SW480 (cell line): ENCODE results near the gene TFDP1.

Experiments
- DNase-seq: peaks from one replicate; pipeline ENCODE4 v3.0.0-alpha.2; 2016; ENCODE audit warnings: low spot score

Gene TFDP1

DNA sequence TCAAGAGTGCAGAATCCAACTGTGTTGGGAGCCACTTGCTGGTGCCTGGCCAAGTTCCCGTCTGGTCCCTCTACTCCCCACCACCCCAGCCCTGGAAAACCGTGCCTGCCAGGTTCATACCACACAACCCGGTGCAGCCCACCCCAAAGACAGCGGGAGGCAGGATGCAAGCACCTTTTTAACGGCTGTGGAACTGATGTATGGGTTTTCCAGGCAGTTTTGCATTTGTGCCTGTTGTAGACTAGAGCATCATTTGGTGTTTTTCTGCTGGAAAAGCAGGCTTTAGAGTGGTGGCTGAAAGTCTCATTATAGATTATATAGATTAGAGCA, 13.5 kb downstream of the TFDP1 start:
- no peak for DNase-seq

DNA sequence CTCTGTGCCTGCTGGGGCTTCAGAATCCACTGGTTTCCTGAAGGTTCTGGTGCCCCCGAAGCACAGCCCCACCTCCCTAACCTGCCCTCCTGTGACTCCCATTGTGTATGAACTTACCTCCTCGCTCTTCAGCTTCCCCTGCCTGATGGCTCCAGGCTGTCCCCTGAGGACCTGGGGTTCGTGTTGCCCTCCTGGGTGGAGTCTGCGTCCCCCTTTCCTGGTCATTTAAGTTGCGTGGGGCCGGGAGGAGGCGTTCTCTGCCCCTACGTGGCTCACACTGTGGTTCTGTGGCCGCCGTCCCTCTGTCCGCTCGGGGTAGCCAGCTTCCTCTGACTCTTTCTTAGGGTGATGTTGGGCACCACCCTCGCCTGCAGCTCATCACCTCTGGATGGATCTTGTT, 13.9 kb downstream of the TFDP1 start:
- DNase-seq = no peak

DNA sequence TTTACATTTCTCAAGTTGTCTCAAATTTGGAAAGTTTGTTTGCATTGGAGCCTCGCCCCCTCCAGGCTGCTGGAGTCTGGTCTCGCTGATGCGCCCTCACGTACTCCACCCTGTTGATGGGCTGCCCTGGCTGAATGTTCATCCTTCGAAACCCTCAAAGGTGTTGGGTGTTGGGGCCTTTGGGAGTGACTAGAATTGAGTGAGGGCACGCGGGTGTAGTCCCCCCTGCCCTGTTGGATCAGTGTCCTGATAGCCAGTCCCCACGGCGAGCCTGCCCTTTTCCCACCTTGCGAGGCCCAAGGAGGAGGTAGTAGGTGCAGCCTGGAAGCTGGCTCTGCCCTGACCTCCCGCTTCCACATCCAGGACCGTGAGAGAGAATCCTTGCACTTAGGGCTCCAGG, 14.8 kb downstream of the TFDP1 start:
- DNase-seq = no peak

DNA sequence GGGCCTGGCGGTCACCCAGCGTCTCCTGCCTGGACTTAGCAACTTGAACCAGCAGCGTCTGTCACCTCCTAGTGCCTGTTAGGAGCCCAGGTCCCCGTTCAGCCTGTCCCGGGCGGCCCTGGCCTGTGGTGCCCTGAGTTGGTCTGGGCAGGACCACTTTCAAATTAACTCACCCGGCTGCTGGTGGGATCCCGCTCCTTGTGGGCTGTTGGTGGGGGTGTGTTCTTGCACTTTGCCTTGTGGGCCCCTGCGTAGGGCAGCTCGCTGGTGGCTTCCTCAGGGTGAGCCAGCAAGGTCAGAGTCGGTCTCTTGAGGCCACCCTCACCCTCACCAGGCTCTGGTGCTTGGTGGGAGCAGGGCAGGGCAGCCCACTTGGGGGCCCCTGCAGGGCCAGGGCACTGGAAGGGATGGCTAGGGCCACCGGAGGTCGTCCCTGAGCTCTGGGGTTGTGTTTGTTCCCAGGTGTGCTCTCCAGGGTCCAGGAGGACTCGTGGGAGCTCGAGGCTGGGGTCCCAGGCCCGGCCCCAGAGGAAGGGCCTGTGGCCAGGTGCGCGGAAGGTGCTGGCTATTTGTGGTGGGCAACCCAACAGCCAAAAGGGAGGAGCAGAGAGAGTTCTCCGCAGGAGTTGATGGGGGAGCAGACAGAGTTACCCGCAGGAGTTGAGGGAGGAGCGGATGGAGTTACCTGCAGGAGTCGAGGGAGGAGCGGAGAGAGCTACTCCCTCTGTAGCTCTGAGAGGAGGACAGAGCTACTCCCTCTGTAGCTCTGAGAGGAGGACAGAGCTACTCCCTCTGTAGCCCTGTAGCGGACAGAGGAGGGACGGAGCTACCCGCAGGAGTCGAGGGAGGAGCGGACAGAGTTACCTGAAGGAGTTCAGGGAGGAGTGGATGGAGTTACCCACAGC, 16.9 kb downstream of the TFDP1 start:
- no peak for DNase-seq

DNA sequence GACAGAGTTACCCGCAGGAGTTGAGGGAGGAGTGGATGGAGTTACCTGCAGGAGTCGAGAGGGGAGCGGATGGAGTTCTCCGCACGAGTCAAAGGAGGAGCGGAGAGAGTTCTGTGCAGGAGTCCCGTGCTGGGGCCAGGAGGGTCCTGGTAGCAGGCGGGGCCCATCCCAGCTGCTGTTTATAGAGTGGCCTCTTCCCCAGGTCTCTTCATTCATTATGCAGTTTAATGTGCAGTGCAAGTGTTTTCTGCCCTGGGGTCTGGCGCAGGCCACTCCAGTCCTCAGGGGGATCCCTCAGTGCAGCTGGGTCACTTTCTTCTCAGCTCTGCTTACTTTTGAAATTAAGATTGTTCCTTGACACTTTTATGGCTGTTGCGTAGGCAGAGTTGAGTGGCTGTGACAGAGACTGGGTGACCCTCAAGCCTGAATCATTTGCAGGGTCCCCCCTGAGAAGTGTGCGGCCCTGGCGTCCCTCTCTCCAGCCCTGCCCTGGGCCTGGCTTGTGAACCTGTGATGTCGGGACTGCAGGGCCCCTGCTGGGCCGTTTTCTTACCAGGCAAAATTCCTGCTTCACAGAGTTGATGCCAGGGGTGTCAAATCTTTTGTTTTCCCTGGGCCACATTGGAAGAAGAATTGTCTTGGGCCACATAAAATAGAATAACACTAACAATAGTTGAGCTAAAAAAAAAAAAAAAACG, 17.9 kb downstream of the TFDP1 start:
- DNase-seq = no peak

DNA sequence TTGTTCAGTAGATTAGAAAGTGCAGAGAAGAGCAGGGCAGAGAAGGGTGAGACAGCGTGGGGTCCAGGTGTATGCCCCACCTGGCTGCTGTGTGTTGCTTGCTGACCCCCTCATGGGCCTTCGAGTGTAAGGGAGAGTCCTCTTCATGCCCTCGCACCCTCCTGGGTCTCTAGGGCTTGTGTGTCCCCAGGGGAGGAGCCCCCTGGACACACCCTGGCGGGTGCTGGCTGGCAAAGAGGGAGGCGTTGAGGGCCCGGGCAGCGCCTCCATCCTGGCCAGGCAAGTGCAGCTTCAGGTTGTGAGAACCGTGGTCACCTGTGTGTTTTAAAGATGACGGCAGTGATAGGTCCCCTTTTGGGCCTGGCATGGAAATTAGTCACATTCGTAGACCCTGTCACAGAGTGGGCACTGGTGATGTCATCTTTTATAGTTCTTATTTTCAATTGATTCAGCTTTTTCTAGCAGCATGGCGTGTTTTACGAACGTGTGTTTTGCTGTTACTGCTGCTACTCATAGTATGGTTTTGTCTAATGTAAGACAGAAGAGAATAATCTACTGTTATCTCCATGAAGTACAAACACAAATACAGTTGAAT, 18.7 kb downstream of the TFDP1 start:
- DNase-seq = no peak

DNA sequence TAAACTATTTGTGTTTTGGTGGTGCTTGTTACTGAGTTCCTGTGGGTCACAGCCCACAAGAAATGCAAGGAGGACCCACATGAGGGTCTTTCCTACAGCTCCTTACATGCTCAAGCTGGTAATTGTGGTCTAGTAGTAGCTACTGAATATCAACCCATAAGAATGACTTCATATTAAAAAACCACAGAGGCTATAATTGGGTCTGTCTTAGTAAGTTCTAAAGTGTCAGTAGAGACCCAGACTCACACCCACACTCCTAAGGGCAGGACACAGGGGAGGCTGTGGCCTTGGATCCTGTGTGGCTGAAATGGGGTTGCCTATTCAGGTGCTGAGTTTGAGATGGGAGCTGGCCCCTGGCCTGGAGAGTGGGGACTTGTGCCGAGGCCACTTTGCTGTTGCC, 19.6 kb downstream of the TFDP1 start:
- DNase-seq = no peak

DNA sequence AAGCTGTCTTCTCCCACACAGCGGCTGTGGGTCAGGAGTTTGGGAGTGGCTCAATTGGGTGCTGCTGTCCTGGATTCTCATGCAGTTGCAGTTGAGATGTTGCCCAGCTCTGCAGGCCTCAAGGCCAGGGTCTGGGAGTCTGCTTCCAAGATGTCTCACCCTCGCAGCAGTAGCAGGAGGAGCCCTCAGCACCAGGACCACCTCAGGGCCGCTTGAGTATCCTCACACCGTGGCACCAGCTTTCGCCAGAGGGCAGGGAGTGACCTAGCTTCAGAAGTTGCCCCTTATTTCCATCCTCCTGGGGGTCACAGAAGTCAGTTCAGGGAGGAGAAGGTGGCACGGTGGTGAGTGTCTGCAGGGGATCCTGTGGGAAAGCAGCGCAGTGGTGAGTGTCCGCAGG, 20.9 kb downstream of the TFDP1 start:
- DNase-seq = no peak

DNA sequence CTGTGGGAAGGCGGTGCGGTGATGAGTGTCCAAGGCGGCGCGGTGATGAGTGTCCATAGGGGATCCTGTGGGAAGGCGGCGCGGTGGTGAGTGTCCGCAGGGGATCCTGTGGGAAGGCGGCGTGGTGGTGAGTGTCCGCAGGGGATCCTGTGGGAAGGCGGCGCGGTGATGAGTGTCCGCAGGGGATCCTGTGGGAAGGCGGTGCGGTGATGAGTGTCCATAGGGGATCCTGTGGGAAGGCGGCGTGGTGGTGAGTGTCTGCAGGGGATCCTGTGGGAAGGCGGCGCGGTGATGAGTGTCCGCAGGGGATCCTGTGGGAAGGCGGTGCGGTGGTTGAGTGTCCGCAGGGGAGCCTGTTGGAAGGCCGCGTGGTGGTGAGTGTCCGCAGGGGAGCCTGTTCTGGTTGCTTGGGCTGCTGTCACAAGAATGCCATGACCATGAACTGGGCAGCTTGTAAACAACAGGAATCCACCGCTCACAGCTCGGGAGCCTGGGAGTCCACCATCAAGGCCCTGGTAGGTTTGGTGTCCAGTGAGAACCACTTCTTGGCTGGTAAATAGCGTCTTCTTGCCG, 21.4 kb downstream of the TFDP1 start:
- DNase-seq = no peak

DNA sequence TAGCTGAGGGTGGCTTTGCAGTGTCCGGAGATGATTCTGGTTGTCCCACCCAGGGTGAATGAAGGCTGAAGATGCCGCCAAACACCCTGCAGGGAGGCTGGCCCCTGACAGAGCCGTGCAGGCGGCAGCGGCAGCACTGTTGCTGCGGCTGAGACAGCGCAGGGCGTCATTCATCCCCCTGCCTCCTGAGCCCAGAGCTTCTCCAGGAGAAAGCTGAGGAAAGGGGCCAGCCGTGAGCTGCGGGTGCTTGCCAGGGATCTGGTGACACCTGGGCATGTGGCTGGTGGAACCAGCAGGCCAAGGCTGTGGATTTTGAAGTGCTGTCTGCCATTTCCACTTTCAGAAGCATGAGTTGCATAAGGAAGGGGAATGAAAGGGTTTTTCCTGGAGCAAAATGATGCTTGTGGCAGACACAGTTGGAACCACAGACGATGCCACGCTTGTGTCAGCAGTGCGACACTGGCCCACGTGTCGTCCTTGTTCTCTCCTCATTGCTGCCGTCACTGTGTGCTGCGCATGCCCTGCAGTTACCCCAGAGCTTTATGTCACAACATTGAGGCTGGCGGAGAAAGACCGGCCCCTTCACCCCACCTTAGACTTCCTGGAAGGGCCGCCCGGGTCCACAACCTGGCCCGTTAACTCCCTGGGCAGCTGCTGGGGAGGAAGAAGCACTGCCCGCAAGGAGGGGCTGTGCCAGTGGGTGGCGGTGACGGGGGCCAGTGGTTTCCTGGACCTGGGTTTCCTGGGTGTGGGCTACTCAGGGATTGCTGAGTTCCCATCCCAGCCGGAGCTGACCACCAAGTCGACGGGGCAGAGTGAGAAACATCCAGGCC, 22.7 kb downstream of the TFDP1 start:
- DNase-seq = no peak

DNA sequence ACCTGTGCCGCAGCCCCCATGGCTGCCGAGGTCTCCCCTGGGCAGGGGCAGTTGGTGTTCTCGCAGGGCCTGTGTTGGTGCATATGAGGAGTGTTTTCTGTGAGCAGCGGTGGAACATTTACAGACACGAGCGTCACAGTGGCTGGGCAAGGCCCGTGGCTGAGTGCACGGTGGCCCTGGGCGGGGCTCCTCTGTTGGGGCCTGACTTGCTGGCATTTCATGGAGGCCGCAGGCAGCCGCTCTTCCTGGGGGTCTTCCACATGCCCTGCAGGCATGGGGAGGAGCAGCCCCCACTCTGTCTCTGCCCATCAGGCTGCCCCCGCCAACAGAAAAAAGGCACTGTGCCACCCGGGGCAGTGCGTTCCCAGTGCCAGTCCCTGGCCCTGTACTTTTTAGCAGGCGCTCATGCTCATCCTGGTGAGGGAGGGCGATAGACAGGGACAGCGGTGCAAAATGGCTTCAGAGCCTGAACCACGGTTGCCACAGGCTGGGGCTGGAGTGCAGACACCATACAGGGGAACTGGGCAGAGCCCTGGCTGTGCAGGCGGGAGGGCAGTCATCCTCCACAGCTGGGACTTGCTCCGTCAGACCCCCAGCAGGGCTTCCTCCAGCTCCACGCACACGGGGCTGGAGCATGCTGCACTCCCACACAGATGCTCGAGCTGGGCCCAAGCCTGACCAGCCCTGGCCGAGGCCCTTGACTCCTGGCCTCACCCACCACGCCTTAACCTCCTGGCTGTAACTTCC, 23.5 kb downstream of the TFDP1 start:
- DNase-seq = no peak

DNA sequence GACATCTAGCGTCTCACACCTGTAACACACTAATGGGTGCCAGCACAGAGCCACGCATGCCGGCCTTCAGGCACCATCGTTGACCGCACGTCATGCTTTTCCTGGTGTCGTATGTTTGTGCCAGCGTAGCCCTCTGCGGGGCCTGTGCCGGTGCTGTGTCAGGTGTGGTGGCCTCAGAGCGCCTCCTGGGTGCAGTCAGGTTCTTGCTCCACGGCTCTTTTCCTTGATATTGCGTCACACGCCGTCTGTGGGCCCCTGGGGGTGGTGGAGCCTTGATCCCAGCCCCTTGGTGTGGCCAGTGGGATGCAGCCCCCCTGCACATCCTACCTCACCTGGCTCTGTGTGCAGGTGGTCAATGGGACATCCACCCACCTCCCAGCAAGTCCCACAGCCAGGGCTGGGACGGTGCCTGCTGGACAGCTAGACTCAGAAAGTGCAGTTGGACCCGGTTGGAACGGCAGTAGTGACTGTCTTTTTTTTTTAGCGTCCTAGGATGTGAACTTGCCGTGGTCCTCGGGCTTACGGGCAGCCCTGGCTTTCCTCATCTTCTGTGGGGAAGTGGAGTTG, 24.5 kb downstream of the TFDP1 start:
- DNase-seq = no peak

DNA sequence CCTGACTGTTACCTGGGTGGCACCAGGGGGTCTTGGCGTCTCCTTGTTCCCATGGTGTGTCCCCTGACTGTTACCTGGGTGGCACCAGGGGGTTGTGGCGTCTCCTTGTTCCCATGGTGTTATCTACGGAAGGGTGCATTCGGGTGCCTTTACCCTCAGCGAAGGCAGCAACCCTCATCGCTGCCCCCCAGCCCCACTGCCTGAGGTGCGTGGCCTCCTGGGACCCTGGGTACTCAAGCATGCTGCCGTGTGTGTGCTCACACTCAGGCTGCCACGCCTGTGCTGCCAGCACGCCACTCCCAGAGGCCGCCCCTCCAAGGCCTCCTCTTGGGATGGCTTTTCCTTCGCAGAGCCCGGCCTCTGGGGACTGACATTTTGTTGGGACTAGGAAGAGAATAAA, 25.1 kb downstream of the TFDP1 start:
- DNase-seq = no peak

DNA sequence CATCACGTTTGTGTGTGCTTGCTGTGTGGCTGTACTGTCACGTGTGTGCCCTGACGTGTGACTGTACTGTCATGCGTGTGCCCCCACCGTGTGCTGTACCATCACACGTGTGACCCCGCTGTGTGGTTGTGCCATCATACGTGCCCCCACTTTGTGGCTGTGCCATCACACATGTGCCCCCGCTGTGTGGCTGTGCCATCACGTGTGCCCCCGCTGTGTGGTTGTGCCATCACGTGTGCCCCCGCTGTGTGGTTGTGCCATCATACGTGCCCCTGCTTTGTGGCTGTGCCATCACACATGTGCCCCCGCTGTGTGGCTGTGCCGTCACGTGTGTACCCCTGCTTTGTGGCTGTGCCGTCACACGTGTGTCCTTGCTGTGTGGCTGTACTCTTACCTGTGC, 25.7 kb downstream of the TFDP1 start:
- no peak for DNase-seq

DNA sequence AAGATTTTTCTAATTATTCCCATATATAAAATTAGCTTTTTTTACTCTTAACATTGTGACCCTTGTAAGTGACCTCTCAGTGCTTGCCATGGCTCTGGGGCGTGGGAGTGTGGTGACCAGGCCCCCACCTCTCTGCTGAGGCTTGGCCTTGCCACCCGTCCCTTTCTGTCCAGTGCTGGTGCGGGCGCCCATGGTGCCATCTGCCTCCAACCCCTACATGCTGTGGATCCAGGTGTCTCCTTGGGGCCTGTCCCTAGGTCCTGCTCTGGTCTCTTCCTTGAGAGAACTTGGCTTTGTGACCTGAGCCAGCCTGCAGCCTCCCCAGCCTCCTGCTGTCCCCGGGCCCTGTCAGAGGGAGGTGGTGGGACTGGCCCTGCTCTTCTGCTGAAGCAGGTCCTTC, 27.4 kb downstream of the TFDP1 start:
- no peak for DNase-seq

DNA sequence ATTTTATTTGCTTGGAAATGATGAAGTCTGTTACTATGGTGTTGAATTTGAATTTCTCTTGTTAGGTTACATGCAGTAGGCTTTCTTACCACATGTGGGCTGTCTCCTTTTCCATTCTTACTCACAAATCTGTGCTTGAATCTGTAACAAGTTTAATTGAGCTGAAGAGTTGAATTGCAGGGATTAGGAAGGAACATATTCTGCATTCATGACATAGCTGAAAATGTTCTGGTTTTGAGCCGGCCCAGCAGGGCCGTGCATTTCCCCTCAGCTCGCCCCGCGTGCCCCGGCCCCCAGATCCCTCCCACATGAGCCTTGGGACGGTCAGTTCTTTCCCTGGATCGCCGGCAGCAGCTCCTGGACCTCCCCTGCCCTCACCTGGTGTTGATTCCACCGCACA, 28.1 kb downstream of the TFDP1 start:
- no peak for DNase-seq

DNA sequence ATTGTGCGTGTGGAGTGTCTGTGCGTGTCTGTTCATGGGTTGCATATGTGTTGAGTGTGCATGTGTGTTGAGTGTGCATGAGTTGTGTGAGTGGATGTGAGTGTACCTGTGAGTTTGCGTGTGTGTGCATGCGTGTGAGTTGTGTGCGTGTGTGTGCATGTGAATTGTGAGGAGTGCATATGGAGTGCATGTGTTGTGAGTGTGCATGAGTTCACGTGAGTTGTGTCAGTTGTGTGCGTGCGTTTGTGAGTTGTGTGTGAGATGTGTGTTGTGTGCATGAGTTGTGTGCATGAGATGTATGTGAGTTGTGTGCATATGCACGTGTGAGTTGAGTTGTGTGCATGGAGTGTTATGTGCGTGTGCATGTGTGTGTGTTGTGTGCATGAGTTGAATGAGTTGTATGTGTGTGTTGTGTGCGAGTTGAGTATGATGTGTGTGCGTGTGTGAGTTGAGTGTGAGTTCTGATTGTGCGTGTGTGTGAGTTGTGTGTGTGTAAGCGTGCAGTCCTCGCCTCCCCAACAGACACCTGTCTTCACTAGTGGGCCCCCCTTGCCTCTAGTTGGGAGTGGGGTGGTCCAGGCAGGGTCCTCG, 29.3 kb downstream of the TFDP1 start:
- no peak for DNase-seq

DNA sequence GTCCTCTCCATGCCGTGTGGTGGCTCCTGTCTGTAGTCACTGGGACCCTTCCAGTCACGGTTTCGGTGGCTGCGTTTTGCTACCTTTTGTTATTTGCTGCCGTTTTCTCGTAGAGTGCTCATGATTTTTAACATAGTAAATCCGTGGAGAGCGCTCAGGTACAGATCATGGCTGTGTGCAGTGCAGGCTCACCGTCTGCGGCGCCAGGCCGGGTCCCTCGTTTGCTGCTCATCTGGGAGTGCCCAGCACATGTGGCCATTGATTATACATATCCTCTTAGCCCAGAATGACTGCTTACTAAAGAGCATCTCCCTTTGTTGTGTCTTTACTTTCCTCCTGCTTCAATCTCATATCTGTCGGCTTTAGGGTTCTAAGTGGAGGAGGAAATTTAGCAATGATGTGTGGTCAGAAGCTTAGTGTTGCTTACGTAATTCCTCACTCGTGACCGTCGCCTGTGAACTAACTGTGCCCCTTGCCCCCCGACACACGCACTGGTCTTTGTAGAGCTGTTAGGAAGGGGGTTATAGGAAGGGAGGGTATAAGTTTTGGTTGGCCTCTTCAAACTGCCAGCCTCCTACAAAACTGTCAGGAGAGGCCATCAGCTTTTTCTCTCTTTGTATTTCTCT, 31.8 kb downstream of the TFDP1 start:
- DNase-seq = no peak

DNA sequence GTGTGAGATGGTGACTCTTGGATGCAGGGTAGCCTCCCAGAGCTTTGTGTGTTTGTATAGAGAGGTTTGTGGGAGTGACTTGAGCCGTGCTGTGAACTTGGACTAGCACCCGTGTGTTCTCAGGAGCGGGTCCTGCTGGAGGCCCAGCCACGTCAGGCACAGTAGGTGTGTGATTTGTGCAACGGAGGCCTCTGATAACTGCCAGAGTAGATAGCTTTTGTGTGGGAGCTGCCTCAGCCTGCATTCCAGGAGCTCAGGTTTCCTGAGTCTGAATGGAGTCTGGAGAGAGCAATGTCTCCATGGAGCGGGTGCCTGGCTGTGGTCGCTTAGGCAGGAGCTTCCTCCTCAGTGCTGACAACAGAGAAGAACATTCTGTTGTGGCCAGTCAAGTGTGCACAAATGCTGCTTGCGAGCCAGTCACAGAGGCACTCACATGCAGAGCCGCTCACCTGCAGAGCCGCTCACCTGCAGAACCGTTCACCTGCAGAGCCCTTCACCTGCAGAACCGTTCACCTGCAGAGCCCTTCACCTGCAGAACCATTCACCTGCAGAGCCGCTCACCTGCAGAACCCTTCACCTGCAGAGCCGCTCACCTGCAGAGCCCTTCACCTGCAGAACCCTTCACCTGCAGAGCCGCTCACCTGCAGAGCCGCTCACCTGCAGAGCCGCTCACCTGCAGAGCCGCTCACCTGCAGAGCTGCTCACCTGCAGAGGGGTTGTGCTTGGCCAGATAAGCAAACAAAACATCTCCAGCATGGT, 32.6 kb downstream of the TFDP1 start:
- DNase-seq = no peak
